Measurements from ENCODE around the gene ADAP1. TPM values are rescaled to one million over a fixed set of nuclear protein-coding genes. Genes with fewer than 3 reads are reported as not detected.
"Not testable (repeated sequence)": the region's sequence is repeated elsewhere in the genome, so short reads cannot be mapped to it uniquely, and the experiment has no call there.

ADAP1 gene
- total RNA-seq, 2 donors from 2014 or later: 2.3 to 23.7 TPM

DNA sequence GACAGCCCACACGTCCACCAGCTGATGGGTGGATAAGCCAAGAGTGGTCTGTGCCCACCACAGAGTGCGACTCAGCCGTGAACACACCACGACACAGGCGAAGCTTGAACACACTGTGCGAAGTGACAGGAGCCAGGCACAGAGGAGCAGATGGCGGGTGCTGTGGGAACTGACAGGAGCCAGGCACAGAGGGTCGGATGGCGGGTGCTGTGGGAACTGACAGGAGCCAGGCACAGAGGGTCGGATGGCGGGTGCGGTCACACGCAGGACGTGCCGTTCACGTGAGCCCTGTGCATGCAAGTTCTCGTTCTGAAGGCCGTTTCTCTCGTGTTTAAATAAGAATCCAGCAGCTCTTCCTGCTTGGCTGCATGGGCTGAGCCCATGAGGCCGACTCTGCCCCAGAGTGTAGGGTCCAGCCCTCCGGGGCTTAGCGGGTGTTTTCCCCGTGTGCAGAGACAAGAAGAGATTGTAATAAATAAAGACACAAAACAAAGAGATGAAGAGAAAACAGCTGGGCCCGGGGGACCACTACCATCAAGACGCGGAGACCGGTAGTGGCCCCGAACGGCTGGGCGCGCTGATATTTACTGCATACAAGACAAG lies 5.9 kb upstream of the ADAP1 start:
- H3K36me3 Mint-ChIP-seq (ENCODE audit: low read depth): no peaks in the 10 kb centered on the region
- no peaks in the 10 kb centered on the region for H3K9me3 Mint-ChIP-seq
- H3K27ac Mint-ChIP-seq: no peak overlapping the region
- no peak for ATAC-seq (replicated peaks)
- H3K4me1 Mint-ChIP-seq: no peaks in the 10 kb centered on the region
- no peak overlapping the region for H3K4me3 Mint-ChIP-seq
- H3K27me3 Mint-ChIP-seq: peaks cover 4% of the 10 kb centered on the region

DNA sequence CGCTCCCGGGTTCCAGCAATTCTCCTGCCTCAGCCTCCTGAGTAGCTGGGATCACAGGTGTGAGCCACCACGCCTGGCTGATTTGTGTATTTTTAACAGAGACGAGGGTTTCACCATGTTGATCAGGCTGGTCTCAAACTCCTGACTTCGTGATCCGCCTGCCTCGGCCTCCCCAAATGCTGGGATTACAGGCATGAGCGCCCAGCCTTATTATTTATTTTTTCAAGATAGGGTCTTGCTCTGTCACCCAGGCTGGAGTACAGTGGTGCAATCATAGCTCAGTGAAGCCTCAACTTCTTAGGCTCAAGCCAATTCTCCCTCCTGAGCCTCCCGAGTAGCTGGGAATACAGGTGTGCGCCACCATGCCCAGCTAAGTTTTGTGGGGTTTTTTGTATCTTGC lies 5.3 kb upstream of the ADAP1 start:
- not testable (repeated sequence) for H3K27me3 Mint-ChIP-seq; H3K36me3 Mint-ChIP-seq (ENCODE audit: low read depth); H3K4me1 Mint-ChIP-seq; ATAC-seq (replicated peaks); H3K27ac Mint-ChIP-seq; H3K9me3 Mint-ChIP-seq; H3K4me3 Mint-ChIP-seq

DNA sequence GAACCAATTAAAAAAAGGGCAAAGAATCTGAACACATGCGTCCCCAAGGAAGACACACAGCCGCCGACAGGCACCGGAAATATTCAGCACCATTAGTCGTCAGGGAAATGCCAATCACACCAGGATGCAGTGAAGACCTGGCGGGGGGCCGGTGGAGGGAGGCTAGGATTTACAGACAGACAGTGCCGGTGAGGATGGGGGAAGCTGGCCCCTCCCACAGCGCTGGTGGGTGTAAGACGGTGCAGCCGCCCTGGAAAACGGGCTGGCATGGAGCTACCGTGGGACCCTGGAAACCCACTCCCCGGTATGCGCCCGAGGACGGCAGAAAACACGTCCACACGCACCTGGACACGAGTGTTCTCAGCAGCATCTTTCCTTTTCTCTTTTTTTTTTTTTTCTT lies 4.8 kb upstream of the ADAP1 start:
- Mint-ChIP-seq H3K27ac (no peak overlapping the region), H3K36me3 (ENCODE audit: low read depth) (no peaks in the 10 kb centered on the region), H3K27me3 (peaks cover 7% of the 10 kb centered on the region), H3K4me1 (no peaks in the 10 kb centered on the region), H3K9me3 (no peaks in the 10 kb centered on the region), H3K4me3 (no peak overlapping the region)
- no peak for ATAC-seq (replicated peaks)

DNA sequence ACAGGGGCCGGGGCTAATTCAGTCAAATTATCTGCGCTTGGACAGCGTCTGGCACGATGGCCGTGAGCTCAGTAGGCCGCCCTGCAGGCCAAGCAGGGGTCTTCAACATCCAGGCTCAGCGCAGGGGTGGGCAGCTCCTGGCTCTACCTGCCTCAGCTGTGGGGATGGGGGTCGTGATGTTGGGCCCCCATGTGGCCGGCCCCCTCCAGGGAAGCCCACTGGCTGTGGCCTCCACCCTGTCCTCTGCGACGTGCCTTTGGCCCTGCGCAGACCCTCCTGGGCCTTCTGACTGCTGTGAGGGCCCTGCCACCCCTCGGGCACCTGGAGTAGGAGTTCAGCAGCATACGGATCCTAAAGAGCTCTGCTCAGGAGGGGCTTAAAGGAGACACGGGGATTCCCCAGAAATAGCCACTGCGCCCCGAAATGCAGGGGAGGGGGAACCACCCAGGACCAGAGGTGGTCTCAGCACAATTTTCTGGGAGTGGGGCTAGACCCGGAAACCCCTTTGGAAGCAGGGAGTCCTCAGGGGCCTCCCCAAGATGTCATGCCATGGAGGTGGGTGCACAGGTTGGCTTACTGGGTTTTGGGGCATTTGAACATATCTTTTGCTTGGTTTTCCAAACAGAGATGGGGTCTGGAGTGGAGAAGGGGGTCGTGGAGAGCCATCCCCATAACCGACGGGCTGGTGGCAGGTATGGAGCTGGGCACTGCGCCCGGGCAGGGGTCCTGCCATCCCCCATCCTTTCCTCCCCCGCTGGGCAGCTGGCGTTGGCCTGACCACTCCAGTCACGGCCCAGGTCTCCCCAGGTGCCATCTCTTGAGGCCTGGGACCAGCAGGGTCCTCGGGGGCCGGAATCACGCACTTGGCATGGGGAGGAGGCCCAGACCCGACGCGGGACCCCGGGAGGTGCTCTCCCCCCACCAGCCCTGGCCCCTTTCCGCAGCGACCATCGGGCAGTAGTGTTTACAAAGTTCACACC lies 4.0 kb upstream of the ADAP1 start:
- H3K4me3 Mint-ChIP-seq: no peak overlapping the region
- no peak for ATAC-seq (replicated peaks)
- H3K36me3 Mint-ChIP-seq (ENCODE audit: low read depth): no peaks in the 10 kb centered on the region
- H3K27me3 Mint-ChIP-seq: peaks cover 7% of the 10 kb centered on the region
- no peaks in the 10 kb centered on the region for H3K9me3 Mint-ChIP-seq
- H3K4me1 Mint-ChIP-seq: no peaks in the 10 kb centered on the region
- no peak overlapping the region for H3K27ac Mint-ChIP-seq

DNA sequence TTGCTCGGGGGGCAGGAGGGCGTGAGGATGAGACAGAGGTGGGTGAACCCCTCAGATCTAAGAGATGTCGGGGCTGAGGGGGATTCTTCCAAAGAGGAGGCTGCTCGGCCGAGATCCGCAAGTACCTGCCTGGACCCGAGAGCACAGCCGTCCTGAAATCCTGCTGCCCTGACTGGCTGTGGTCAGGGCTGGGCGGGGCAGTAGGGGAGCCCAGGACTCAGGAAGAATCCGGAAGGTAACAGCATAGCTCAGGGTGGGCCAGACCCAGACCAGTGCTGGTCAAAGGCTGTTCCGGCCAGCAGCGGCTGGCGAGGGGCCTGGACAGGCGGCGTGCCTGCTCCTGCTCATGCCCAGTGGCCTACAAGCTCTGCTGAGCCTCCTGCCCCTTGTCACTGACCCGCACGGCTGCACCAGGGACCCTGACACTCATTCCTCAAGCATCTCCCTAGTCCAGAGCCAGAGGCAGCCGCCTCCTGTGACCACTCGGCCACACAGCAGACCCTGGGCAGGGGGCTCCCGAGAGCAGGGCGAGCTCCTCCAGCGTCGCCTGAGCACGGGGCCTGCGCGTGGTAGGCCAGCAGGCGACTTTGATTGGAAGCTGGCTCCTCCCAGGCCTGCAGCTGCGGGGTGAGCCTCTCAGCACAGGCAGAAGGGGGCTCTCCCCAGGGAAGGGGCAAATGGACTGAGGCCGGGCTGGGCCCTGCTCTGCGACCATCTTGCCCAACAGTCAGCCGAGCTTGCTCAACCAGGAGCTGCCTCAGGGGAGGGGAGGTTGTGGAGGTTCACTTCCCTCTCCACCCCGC lies 3.1 kb upstream of the ADAP1 start:
- no peak for ATAC-seq (replicated peaks)
- Mint-ChIP-seq H3K36me3 (ENCODE audit: low read depth) (no peaks in the 10 kb centered on the region), H3K4me1 (no peaks in the 10 kb centered on the region), H3K4me3 (no peak overlapping the region), H3K27ac (no peak overlapping the region), H3K27me3 (peaks cover 7% of the 10 kb centered on the region), H3K9me3 (no peaks in the 10 kb centered on the region)

DNA sequence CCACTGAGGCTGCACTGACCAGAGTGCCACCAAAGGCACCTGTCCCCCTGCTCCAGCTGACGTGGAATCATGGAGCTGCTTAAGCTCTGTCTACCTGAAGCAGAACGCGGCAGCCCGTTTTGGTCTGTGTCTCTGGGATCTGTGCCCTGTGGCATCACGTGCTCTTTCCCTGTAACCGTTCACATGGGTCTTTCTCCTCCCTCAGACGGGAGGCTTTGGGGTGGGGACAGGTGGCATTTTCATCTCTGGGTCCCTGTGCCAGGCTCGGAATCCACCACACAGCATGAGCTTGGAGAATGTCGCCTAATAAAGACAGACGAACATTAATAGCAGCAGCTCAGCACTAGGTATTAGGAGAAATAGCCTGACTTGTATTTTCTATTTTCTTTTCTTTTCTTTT lies 1.6 kb upstream of the ADAP1 start:
- H3K4me3 Mint-ChIP-seq: peak overlapping the region; percentile 26
- H3K4me1 Mint-ChIP-seq: no peaks in the 10 kb centered on the region
- no peak for ATAC-seq (replicated peaks)
- H3K27ac Mint-ChIP-seq: no peak overlapping the region
- H3K27me3 Mint-ChIP-seq: peaks cover 7% of the 10 kb centered on the region
- no peaks in the 10 kb centered on the region for H3K9me3 Mint-ChIP-seq
- H3K36me3 Mint-ChIP-seq (ENCODE audit: low read depth): no peaks in the 10 kb centered on the region

DNA sequence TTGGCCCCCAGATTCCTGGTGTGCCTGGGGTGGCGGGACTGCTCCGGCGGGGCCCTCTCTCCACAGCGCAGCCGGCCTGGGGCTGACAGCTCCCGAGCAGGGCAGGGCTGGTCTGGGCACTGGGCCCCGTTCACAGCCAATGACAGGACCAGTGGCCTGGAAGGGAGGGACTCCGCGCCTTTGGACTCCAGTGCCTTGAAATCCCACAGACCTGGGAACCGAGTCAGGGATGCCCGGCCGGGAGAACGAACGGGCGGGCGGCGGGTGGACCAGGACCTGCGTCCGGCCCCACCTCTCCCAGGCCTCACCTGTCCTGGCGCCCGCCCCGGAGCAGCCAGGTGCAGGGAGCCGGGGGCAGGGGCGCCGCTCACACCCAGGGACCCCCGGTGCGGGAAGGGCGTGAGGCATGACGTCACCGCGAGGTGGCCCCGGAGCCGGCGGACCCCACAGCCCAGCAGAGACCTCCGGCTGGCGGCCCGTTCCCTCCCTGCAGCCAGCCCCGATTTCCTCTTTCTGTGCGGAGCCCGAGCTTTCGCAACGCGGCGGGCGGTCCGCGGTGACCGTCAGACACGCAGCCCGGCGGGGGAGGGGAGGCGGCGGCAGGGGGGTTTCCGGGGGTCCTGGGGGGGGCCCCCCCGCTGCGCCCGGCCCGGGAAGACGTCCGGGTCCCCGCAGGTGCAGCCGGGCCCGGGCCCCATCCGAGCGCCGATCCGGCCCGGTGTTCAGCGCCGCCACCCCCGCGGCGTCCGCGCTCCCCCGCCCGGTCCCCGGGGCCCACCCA lies 743 bp downstream of the ADAP1 start:
- no peak overlapping the region for H3K27ac Mint-ChIP-seq
- no peaks in the 10 kb centered on the region for H3K9me3 Mint-ChIP-seq
- peak; percentile 10 for ATAC-seq (replicated peaks)
- peaks cover 7% of the 10 kb centered on the region for H3K27me3 Mint-ChIP-seq
- peaks cover 11% of the 10 kb centered on the region for H3K36me3 Mint-ChIP-seq (ENCODE audit: low read depth)
- H3K4me1 Mint-ChIP-seq: no peaks in the 10 kb centered on the region
- no peak overlapping the region for H3K4me3 Mint-ChIP-seq

DNA sequence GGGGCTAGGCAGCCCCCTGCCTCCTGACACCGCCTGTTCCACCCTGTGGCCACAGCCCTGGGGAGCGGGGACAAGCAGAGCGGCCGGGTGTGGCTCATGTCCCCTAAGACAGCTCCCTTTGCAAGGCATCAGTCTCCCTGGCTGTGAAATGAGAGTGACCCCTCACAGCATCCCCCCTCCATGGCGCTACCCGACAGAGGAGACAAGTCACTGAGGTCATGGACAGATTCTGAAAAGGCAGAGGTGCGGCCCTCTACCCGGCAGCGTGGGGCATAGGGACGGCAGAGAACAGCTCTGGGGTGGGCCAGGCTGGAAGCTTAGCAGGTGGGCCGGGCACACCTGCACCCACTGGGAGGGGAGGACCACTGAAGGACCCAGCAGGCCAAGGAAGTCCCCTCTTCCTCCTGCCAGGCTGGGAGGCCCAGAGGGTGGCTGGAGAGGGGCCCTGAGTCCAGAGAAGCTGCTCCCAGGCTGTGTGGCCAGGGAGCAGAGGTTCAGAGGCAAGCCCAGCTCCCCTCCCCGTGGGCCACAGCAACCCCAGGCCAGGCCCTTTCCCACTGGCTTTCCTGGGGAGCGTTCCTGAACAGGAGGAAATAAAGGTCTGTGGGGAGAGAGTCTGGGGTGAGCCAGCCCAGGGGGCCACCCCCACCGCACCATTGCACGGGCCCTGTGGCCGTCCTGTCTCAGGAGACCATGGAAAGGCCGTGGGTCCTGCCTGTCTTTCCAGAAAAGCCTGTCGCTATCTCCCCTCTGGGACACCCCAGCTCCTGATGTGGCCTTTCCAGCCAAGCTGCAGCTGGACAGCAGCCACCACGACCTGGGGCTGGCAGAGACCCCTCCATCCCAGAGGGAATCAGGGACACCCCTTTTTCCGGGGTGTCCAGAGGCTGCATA lies 1.7 kb downstream of the ADAP1 start:
- H3K9me3 Mint-ChIP-seq: no peaks in the 10 kb centered on the region
- peaks cover 11% of the 10 kb centered on the region for H3K36me3 Mint-ChIP-seq (ENCODE audit: low read depth)
- peak overlapping the region; percentile 40 for H3K4me3 Mint-ChIP-seq
- no peak overlapping the region for H3K27ac Mint-ChIP-seq
- ATAC-seq (replicated peaks): no peak
- peaks cover 7% of the 10 kb centered on the region for H3K27me3 Mint-ChIP-seq
- peaks cover 4% of the 10 kb centered on the region for H3K4me1 Mint-ChIP-seq

DNA sequence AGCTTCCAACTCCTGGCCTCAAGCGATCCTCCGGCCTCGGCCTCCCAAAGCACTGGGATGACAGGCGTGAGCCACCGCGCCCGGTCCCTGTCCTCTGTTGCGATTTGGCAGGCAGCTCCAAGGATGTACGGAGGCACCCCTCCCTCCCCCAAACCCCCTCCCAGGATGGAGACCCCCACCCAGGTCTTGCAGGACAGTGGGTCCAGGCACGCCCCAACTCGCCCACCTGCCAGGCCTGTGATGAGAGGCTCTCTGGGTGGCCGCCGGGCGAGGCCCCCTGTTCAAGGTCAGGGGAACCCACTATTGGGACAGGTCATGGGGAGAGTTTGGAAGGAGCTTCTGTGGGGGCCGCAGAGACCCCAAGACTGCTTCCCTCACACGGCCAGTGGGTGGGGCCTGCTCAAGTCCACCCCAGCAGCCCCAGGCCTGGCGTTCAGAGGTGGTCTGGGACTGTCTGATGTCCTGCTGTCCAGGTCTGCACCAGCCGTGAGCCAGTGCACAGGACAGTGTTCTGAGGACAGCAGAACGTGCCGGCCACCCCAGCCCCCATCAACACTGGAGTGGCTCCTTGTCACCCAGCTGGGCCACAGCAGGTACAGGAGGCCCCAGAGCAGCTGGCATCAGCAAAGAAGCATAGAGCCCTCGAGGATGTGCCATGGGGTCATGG lies 2.5 kb downstream of the ADAP1 start:
- no peak for ATAC-seq (replicated peaks)
- Mint-ChIP-seq H3K9me3 (no peaks in the 10 kb centered on the region), H3K4me3 (peak overlapping the region; percentile 40), H3K27me3 (peaks cover 7% of the 10 kb centered on the region), H3K36me3 (ENCODE audit: low read depth) (peaks cover 11% of the 10 kb centered on the region), H3K4me1 (peaks cover 4% of the 10 kb centered on the region), H3K27ac (no peak overlapping the region)

DNA sequence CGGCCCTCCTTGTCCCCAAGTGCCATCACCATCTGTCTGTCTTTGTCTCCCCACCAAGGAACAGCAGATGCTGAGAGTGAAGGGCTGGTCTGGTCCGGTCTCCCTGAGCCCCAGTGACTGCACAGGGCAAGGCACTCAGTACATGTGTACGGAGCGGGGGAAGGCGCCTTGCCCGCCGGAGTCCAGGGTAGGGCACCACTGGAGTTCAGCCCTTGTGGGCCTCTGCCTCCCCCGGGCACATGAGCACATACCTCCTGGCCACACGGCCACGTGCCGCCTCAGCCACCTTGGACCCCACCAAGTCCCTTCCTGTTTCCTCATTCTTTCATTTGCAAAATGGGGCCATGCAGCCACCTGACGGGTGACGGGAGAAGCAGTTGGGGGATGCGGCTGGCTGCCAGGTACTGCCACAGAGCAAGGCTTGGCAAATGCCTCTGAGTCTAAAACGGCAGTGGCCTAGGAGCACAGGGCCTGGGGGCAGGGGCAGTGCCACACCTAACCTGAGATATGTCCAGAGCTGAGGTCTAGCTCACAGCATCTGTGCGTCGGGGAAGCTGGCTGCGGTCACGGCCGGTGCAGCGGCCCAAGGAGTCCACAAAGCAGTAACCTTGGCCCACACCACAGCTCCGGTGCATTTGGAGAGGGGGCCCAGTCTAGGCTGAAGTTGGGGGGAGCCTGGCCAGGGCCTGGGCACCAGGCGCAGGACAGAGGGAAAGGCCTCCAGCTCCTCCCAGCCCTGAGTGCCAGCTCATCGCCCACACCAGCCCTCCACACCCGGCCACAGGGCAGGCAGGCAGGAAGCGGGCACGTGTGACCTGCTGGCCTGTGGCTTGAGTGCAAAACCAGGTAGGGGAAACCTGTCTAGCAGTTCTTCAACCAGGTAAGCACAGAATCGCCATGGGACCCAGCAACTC lies 5.2 kb downstream of the ADAP1 start:
- peaks cover 4% of the 10 kb centered on the region for H3K4me1 Mint-ChIP-seq
- no peak for ATAC-seq (replicated peaks)
- no peaks in the 10 kb centered on the region for H3K27me3 Mint-ChIP-seq
- no peaks in the 10 kb centered on the region for H3K9me3 Mint-ChIP-seq
- H3K4me3 Mint-ChIP-seq: no peak overlapping the region
- no peak overlapping the region for H3K27ac Mint-ChIP-seq
- H3K36me3 Mint-ChIP-seq (ENCODE audit: low read depth): peaks cover 11% of the 10 kb centered on the region

DNA sequence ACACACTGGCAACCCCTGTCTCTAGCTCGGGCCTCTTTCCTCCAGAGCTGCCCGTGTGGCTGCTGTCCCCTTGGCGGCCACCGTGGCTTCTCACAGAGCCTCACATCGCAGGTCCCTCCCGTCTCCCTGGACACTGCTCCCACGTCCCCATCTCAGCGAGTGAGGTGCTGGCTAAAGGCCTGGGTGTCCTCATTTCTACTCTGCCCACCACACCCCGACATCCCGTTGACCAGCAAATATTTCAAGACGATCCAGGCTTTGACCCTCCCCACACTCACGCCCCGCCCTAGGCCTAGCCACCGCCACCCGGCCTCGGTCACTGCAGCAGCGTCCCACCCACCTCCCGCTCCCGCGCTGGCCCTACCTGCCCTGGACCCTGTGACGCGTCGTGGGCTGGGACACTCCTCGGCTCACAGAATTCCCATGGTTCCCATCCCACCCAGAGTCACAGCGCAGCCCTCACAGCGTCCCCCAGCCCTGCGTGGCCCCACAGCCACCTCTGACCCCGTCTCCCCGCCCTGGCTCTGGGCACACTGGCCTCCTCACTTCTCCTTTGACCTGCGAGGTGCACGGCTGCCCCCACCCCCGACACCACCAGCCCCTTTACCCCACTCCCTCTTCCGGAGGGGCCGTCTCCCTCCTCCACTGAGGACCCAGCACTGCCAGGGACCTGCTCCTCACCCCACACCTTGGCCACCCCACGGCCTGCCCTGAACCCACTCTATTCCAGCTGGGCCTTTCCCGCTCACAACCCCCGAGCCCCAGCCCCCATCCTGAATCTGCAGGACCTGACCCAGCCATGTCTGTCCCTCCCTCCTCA lies 6.9 kb downstream of the ADAP1 start:
- H3K27me3 Mint-ChIP-seq: no peaks in the 10 kb centered on the region
- no peaks in the 10 kb centered on the region for H3K9me3 Mint-ChIP-seq
- H3K4me3 Mint-ChIP-seq: no peak overlapping the region
- H3K27ac Mint-ChIP-seq: no peak overlapping the region
- H3K36me3 Mint-ChIP-seq (ENCODE audit: low read depth): peaks cover 11% of the 10 kb centered on the region
- H3K4me1 Mint-ChIP-seq: peaks cover 4% of the 10 kb centered on the region
- no peak for ATAC-seq (replicated peaks)

All from activated T-helper 17 cell treated with anti-CD3 and anti-CD28 coated beads, Interleukin-2, amount 50 U/mL, for 72 hours (primary cell).